Neural cell (in vitro differentiated cells): ENCODE data around the gene PTPRC. TPM values are rescaled to one million over a fixed set of nuclear protein-coding genes. Genes with fewer than 3 reads are reported as not detected.

Experiments used
- H2AFZ ChIP-seq: fragments of 200-600, 300-800 bp; sonication (generic), shearing (Covaris generic); 2 replicates; pipeline ENCODE4 v1.6.0; 2014; ENCODE audit warnings: low read depth, mild to moderate bottlenecking, antibody characterized with exemption, low read length, moderate library complexity
- H3F3A ChIP-seq: fragments of 200-600 bp; shearing (Covaris generic); 2 replicates; pipeline ENCODE4 v1.6.1; 2016; ENCODE audit warnings: mild to moderate bottlenecking, moderate library complexity, mixed read lengths, antibody characterized with exemption, low read length; ENCODE audit not compliant: insufficient read depth, poor library complexity, severe bottlenecking
- H3K27ac ChIP-seq: fragments of 200-600, 300-800 bp; sonication (generic), shearing (Covaris generic); 2 replicates; pipeline ENCODE4 v1.5.1; 2014; ENCODE audit warnings: mild to moderate bottlenecking, low read length, moderate library complexity
- H3K27me3 ChIP-seq: fragments of 300-800, 200-600 bp; sonication (generic), shearing (Covaris generic); 2 replicates; pipeline ENCODE4 v1.6.0; 2014; ENCODE audit warnings: mild to moderate bottlenecking, low read depth, low read length, moderate library complexity; ENCODE audit not compliant: insufficient read depth
- H3K36me3 ChIP-seq: fragments of 300-800, 200-600 bp; sonication (generic), shearing (Covaris generic); 2 replicates; pipeline ENCODE4 v1.5.1; 2014; ENCODE audit warnings: mild to moderate bottlenecking, antibody characterized with exemption, low read length, moderate library complexity; ENCODE audit not compliant: insufficient read depth
- H3K4me2 ChIP-seq: fragments of 300-800, 200-600 bp; sonication (generic), shearing (Covaris generic); 2 replicates; pipeline ENCODE4 v1.6.0; 2014; ENCODE audit warnings: mild to moderate bottlenecking, low read length
- H3K4me3 ChIP-seq: fragments of 300-800, 200-600 bp; sonication (generic), shearing (Covaris generic); 2 replicates; pipeline ENCODE4 v1.5.1; 2014; ENCODE audit warnings: mild to moderate bottlenecking, low read length, moderate library complexity
- H3K79me2 ChIP-seq: fragments of 200-600 bp; shearing (Covaris generic); replicated peaks from 2 replicates; pipeline ENCODE4 v1.6.0; 2014; ENCODE audit warnings: mild to moderate bottlenecking, low read length, moderate library complexity; ENCODE audit not compliant: insufficient read depth
- H3K9ac ChIP-seq: fragments of 300-800, 200-600 bp; sonication (generic), shearing (Covaris generic); 2 replicates; pipeline ENCODE4 v1.6.1; 2016; ENCODE audit warnings: mild to moderate bottlenecking, low read length, mixed read lengths
- H3K9me2 ChIP-seq: fragments of 200-600 bp; shearing (Covaris generic); 2 replicates; pipeline ENCODE4 v1.6.1; 2016; ENCODE audit warnings: mild to moderate bottlenecking, low read length, mixed read lengths; ENCODE audit not compliant: insufficient read depth
- H3K9me3 ChIP-seq: fragments of 200-600, 300-800 bp; sonication (generic), shearing (Covaris generic); 2 replicates; pipeline ENCODE4 v1.6.1; 2016; ENCODE audit warnings: mild to moderate bottlenecking, mixed run types, low read length, moderate library complexity, mixed read lengths
- H4K20me1 ChIP-seq: fragments of 200-600 bp; shearing (Covaris generic); 2 replicates; pipeline ENCODE4 v1.6.1; 2016; ENCODE audit warnings: mild to moderate bottlenecking, mixed run types; ENCODE audit not compliant: insufficient read depth
- CTCF ChIP-seq: fragments of 450-650 bp; IDR thresholded peaks from 2 replicates; pipeline ENCODE4 v1.5.1; 2014; ENCODE audit warnings: antibody characterized with exemption, mild to moderate bottlenecking, moderate library complexity; ENCODE audit not compliant: poor library complexity, severe bottlenecking
- EP300 ChIP-seq: fragments of 450-650 bp; conservative IDR thresholded peaks from 2 replicates; pipeline ENCODE4 v1.6.1; 2014; ENCODE audit warnings: antibody characterized with exemption, mild to moderate bottlenecking, moderate library complexity; ENCODE audit not compliant: poor library complexity, severe bottlenecking
- EZH2 ChIP-seq: fragments of 200-600, 300-800 bp; shearing (Covaris generic), sonication (generic); IDR thresholded peaks from 2 replicates; pipeline ENCODE4 v1.6.1; 2014; ENCODE audit warnings: antibody characterized with exemption, low read length, borderline replicate concordance, mild to moderate bottlenecking; ENCODE audit not compliant: insufficient read depth, poor library complexity, severe bottlenecking
- MXI1 ChIP-seq: fragments of 450-650 bp; conservative IDR thresholded peaks from 2 replicates; pipeline ENCODE4 v1.6.1; 2014; ENCODE audit warnings: antibody characterized with exemption, mild to moderate bottlenecking; ENCODE audit not compliant: poor library complexity, severe bottlenecking
- POLR2AphosphoS5 ChIP-seq: IDR thresholded peaks from 2 replicates; pipeline ENCODE4 v1.6.1; 2012
- RAD21 ChIP-seq: fragments of 450-650 bp; conservative IDR thresholded peaks from 2 replicates; pipeline ENCODE4 v1.6.1; 2014; ENCODE audit warnings: antibody characterized with exemption, mild to moderate bottlenecking, moderate library complexity
- REST ChIP-seq: IDR thresholded peaks from 2 replicates; pipeline ENCODE4 v1.6.1; 2012; ENCODE audit warnings: borderline replicate concordance
- SMC3 ChIP-seq: fragments of 450-650 bp; conservative IDR thresholded peaks from 2 replicates; pipeline ENCODE4 v1.6.1; 2014; ENCODE audit warnings: antibody characterized with exemption, mild to moderate bottlenecking, moderate library complexity; ENCODE audit not compliant: poor library complexity
- TAF1 ChIP-seq: IDR thresholded peaks from 2 replicates; pipeline ENCODE4 v1.6.1; 2012; ENCODE audit warnings: low read depth
- polyA plus RNA-seq: library from polyadenylated mRNA; depleted of rRNA; stranded (reverse); fragments of >200 nt; gene quantifications from 2 replicates; pipeline ENCODE4 v1.2.3, GENCODE V29; 2014

Gene PTPRC
- polyA plus RNA-seq, 1 donor from 2014 or later: 0.12 TPM

- no peaks in the 10 kb centered on the region for H3K9me2 ChIP-seq
- no peak overlapping the region for H3K27ac ChIP-seq
- H3K9me3 ChIP-seq: no peaks in the 10 kb centered on the region
- H3K4me2 ChIP-seq: no peak overlapping the region
- no peaks in the 10 kb centered on the region for H3K79me2 ChIP-seq
- no peaks in the 10 kb centered on the region for H3K36me3 ChIP-seq
- no peaks in the 10 kb centered on the region for H3F3A ChIP-seq
- H2AFZ ChIP-seq: no peak overlapping the region
- no peak overlapping the region for H3K9ac ChIP-seq
- no peak for TF ChIP-seq SMC3
- no peak for TF ChIP-seq EZH2
- TF ChIP-seq MXI1: no peak
- no peak for TF ChIP-seq RAD21
- no peak for TF ChIP-seq CTCF
- no peak for TF ChIP-seq REST
- TF ChIP-seq POLR2AphosphoS5: no peak
- TF ChIP-seq TAF1: no peak
- TF ChIP-seq EP300: no peak
- H4K20me1 ChIP-seq: no peaks in the 10 kb centered on the region
- no peaks in the 10 kb centered on the region for H3K27me3 ChIP-seq
- H3K4me3 ChIP-seq: no peak overlapping the region
Measured at GRCh38 chr1:198669023-198669698, 30.3 kb downstream of the PTPRC start.

- no peaks in the 10 kb centered on the region for H3K27me3 ChIP-seq
- H3K9ac ChIP-seq: no peak overlapping the region
- H3K79me2 ChIP-seq: no peaks in the 10 kb centered on the region
- no peak overlapping the region for H2AFZ ChIP-seq
- H3F3A ChIP-seq: no peaks in the 10 kb centered on the region
- no peak overlapping the region for H3K4me2 ChIP-seq
- H4K20me1 ChIP-seq: no peaks in the 10 kb centered on the region
- no peaks in the 10 kb centered on the region for H3K9me3 ChIP-seq
- H3K36me3 ChIP-seq: no peaks in the 10 kb centered on the region
- H3K9me2 ChIP-seq: no peaks in the 10 kb centered on the region
- H3K4me3 ChIP-seq: no peak overlapping the region
- no peak for TF ChIP-seq MXI1
- TF ChIP-seq RAD21: no peak
- TF ChIP-seq EZH2: no peak
- TF ChIP-seq REST: no peak
- no peak for TF ChIP-seq CTCF
- no peak for TF ChIP-seq EP300
- TF ChIP-seq TAF1: no peak
- TF ChIP-seq SMC3: no peak
- H3K27ac ChIP-seq: no peak overlapping the region
Measured at GRCh38 chr1:198669771-198670170, 30.9 kb downstream of the PTPRC start.
